GM19193 (cell line): ENCODE measurements around the gene ZNF469.

Experiments used
- POLR2A ChIP-seq: IDR thresholded peaks from 4 replicates; pipeline ENCODE4 v1.6.1; 2011; ENCODE audit not compliant: insufficient read depth, insufficient read length; ENCODE audit errors: extremely low read depth

Gene ZNF469

DNA sequence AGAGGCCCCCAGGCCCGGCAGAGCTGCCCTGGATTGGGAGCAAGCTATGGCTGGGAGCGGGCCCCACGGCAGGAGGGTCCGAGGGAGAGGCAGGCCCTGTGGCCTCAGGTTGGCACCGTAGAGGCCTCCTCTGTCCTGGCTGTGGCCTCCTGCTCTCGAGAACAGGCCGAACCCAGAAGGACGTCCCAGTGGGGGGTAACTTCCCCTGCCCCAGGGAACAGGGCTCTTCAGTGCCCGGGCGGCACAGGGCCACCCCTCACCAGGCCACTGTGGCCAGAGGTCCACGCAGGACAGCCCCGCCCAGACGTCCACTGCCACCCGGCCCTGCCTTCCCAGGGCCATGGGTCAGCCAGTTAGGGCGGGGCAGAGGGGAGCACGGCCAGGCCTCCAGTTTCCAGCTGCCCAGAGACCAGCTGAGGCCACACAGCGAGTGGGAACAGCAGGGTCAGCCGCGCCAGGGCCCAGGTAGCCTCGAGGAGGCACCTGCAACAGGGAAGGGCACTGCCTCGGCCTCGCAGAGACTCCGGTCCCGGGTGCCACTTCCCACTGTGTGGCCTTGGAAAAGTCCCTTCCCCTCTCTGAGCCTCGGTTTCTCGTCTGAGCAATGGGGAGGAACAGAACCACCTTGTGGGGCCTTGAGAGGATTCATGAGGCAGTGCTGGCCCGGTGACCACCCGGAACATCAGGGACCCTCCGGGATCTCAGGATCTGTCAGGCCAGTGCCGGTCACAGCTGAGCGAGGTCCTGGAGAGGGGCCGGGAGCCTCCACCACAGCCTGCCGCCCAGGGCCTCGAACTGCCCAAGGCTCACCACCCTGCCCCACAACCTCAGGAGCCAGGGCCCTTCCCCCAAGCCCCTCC is 32.0 kb downstream of the ZNF469 start:
- no peak for TF ChIP-seq POLR2A

- TF ChIP-seq POLR2A = no peak
These were observed 32.6 kb downstream of the ZNF469 start for GRCh38 chr16:88415381-88415705.

GRCh38 chr16:88415713-88416323 is 33.1 kb downstream of the ZNF469 start:
- TF ChIP-seq POLR2A = no peak

DNA sequence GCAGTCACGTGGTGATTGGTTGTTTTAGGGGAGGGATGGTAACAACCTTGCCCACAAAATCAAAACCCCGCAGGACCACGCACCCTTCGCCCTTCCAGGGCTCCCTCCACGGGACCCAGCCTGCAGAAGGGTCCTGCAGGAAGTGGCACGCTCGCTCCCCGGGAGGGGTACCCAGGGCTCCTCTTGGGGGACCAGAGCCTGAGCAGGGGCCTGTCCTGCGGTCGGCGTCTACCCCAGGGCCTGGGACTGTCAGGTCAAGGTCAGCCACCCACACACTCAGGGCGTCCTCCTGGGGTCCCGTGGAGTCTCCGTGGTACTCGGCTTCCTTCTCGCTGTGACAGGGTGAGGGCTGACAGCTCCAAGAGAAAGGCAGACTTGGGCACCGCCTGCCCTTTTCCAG is 33.9 kb downstream of the ZNF469 start:
- no peak for TF ChIP-seq POLR2A

DNA sequence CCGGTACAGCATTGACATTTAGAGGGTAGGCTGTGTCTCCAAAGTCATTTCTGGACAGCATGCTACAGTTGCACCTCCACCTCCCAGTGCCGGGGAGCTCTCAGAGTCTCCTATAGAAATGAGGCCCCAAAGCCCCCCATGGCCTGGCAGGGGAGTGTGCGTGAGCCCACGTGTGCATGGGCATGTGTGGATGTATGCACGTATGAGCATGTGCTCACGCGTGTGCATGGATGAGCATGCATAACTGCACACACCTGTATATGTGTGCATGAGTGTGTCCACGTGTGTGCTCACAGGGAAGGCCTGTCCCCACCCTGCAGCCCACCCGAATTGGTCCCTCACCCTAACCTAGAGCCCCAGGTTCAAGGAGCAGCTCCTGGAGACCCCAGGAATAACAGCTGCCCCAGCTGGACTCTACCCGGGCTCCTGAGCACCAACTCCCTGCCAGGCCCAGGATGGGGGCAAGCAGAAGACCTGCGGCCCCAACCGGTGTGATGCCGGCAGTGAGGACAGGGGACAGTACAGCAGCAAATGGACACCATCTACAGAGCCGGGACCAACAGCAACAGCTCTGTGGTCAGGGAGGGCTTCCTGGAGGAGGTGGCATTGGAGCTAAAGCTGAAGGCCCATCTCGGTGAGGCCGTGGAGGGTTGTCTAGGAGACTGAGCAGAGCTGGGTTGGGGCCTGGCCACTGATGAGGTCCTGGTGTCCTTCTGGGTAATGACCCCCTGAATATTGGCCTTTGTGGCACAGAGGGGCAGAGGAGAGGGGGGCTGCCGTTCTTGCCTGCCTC is 35.1 kb downstream of the ZNF469 start:
- TF ChIP-seq POLR2A = no peak

DNA sequence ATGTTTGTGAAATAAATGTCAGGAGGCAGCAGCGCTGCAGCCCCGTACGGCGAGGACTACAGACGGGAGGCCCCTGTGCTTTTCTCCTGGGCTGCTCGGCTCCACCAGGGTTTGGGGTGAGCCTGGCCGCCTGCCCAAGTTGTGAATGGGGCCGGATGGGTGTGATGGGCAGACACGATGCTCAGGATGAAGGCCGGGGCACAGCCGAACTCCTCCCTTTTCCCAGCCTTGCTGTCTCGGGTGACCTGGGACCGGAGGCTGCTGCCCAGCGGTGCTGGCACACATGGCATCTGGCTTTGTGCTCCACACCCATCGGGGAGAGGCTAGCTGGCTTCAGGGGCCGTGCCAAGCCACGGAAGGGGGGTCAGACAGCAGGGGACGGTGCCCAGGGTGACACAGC is 36.1 kb downstream of the ZNF469 start:
- no peak for TF ChIP-seq POLR2A

GRCh38 chr16:88419790-88420189 is 37.0 kb downstream of the ZNF469 start:
- no peak for TF ChIP-seq POLR2A

DNA sequence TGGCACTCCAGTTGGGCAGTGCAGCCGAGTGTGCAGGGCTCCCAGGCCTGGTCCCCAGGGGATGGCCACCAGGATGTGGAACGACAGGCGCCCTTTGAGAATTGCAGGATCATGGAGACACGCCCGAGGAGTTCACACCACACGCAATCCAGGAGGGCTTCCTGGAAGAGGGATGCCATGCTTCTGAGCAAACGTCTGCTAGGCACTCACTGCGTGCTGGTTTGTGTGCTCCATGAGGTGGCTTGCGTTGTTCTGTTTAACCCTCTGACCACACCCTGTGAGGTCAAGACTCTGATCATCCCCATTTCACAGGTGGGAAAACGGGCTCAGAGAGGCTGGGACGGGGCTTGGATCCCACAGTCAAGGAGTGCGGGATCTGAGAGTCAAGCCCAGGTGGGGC is 37.7 kb downstream of the ZNF469 start:
- no peak for TF ChIP-seq POLR2A

DNA sequence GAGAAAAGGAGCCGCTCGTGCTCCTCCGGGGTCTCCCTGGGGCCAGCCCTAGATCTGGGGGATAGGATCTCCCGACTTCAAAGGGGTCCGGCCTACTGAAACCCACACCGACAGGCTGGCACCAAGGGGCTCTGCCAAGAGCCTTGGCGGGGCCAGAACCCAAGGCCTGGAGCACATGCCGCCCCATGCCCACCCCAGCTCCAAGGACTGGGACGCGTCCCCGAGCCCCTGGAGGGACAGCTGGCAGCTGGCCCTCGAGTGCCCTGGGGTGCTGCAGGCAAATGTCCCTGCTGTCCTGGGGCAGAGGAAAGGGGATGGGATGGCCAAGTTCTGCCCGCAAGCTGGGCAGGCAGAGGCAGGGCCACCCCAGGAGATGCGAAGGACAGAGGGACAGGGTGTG is 38.5 kb downstream of the ZNF469 start:
- no peak for TF ChIP-seq POLR2A

- no peak for TF ChIP-seq POLR2A
These were observed 39.2 kb downstream of the ZNF469 start for GRCh38 chr16:88421871-88422433.

DNA sequence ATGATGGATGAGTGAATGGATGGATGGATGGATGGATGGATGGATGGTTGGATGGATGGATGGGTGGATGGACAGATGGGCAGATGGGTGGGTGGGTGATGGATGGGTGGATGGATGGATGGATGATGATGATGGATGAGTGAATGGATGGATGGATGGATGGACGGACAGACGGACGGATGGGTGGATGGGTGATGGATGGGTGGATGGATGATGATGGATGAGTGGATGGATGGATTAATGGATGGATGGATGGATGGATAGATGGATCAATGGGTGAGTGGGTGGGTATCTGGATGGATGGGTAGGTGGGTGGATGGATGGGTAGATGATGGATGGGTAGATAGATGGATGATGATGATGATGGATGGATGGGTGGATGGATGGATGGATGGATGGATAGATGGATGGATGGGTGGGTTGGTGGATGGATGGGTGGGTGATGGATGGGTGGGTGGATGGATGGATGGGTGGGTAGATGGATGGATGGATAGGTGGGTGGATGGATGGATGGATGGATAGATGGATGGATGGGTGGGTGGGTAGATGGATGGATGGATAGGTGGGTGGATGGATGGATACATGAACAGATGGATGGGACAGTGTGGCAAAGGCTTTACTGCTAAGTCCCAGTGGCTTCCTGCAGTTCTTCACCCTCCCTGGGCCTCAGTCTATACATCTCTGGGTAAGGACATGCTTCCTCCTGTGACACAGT is 40.1 kb downstream of the ZNF469 start:
- TF ChIP-seq POLR2A = no peak

DNA sequence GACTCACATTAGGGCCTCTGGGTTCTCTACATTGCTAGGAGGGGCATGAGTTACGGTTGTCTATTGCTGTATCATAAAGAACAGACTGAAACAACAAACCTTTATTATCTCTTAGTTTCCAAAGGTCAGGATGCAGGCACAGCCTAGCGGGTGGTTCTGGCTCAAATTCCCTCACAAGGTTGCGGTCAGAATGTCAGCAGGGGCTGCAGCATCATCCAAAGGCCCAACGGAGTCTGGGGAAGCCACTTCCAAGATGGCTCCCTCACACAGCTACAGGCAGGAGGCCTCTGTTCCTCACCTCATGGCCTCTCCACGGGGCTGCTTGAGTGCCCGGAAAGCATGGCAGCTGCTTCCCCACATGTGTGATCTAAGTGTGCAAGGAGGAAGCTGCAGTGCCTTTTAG is 40.7 kb downstream of the ZNF469 start:
- no peak for TF ChIP-seq POLR2A

- TF ChIP-seq POLR2A = no peak
These were observed 42.0 kb downstream of the ZNF469 start for GRCh38 chr16:88424587-88425235.

DNA sequence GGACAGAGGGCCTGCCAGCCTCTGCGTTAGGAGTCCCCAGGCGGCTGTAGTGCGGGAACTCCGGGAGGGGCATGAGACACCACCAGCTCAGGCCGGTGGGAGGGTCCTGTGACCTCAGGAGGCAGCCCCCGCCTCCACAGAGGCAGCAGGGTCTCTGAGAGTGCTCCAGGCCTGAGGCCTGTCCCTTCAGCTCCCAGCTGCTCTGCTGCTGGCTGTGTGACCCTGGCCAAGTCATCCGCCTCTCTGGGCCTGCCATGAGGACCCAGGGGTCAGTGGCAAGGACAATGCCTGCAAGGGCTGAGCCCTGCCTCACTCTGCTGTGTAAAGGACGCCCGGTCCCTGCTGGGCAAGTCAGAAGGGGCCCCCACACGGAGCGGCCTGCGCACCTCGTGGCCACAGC is 43.3 kb downstream of the ZNF469 start:
- no peak for TF ChIP-seq POLR2A

DNA sequence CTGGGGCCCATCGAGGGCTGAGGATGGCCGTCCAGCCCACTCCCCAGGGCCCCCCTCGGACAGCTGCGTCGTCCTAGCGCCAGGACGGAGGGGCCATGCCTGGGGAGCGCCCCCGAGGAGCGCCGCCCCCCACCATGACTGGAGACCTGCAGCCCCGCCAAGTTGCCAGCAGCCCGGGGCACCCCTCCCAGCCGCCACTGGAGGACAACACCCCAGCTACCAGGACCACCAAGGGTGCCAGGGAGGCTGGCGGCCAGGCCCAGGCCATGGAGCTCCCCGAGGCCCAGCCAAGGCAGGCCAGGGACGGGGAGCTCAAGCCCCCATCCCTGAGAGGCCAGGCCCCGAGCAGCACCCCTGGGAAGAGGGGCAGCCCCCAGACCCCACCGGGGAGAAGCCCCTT is 44.6 kb downstream of the ZNF469 start:
- TF ChIP-seq POLR2A = no peak

- no peak for TF ChIP-seq POLR2A
These were observed 45.4 kb downstream of the ZNF469 start for GRCh38 chr16:88428156-88428555.
